GM06990 (cell line): ENCODE results near the gene CFAP97D2.
A peak's percentile ranks its signal among the peaks of the same experiment; 100 is the strongest.

Experiments
- DNase-seq: peaks from one replicate; pipeline ENCODE4 v3.0.0-alpha.2; 2011; ENCODE audit not compliant: insufficient read length; ENCODE audit errors: extremely low read depth
- H3K27me3 ChIP-seq: replicated peaks from 2 replicates; pipeline ENCODE4 v1.6.0; 2011; ENCODE audit warnings: low read length; ENCODE audit not compliant: control insufficient read depth, insufficient read depth
- H3K36me3 ChIP-seq: 2 replicates; pipeline ENCODE4 v1.5.1; 2011; ENCODE audit warnings: low read length; ENCODE audit not compliant: control insufficient read depth, insufficient read depth
- H3K4me3 ChIP-seq: replicated peaks from 2 replicates; pipeline ENCODE4 v1.5.1; 2011; ENCODE audit warnings: low read depth, mild to moderate bottlenecking, control low read depth, low read length
- TF ChIP-seq, protein P1 (sequence below): IDR thresholded peaks from 2 replicates; pipeline ENCODE4 v1.5.1; 2011; ENCODE audit warnings: low read length, control low read depth, mild to moderate bottlenecking, inconsistent platforms; ENCODE audit not compliant: insufficient read depth, poor library complexity, severe bottlenecking

The CFAP97D2 gene

GRCh38 chr13:114142640-114143490, 36.2 kb upstream of the CFAP97D2 start:
- DNase-seq: peak; percentile 39
- no peaks in the 10 kb centered on the region for H3K36me3 ChIP-seq
- H3K4me3 ChIP-seq: no peak overlapping the region
- TF ChIP-seq, protein P1, sequence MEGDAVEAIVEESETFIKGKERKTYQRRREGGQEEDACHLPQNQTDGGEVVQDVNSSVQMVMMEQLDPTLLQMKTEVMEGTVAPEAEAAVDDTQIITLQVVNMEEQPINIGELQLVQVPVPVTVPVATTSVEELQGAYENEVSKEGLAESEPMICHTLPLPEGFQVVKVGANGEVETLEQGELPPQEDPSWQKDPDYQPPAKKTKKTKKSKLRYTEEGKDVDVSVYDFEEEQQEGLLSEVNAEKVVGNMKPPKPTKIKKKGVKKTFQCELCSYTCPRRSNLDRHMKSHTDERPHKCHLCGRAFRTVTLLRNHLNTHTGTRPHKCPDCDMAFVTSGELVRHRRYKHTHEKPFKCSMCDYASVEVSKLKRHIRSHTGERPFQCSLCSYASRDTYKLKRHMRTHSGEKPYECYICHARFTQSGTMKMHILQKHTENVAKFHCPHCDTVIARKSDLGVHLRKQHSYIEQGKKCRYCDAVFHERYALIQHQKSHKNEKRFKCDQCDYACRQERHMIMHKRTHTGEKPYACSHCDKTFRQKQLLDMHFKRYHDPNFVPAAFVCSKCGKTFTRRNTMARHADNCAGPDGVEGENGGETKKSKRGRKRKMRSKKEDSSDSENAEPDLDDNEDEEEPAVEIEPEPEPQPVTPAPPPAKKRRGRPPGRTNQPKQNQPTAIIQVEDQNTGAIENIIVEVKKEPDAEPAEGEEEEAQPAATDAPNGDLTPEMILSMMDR: no peak
- no peaks in the 10 kb centered on the region for H3K27me3 ChIP-seq

DNA sequence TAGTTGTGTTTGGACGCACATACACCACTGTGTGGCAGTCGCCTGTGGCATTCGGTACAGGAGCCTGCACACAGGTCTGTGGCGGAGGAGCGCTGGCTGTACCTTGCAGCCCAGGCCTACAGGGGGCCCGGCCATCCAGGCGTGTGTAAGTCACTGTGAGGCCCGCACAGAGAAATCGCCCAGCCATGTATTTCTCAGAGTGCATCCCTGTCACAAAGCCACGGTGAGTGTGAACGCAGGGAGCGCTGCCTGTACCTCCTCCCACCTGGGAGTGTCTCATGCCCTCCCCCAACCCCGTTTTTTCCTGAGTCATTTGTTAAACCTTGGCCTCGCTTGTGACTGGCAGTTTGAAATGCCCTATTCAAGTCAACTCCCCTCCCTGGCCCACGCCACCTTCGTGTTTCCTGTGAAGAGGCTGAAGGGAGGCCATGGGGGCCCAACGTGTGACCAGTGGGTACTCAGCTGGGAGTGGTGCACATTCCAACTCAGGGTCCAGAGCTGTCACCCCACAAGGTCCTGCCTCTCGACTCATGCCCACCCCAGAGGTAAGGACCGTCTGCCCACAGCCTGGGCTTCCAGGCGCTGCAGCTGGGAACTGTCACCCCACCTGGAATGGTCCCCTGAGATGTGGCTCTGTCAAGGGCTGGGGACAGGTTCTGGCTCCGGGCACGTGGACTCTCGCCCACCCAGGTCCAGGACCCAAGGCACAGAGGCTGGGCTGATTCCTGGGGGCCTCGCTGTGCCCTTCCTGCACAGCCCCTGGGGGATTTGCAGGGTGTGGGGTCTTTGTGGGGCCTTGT, 35.1 kb upstream of the CFAP97D2 start:
- Histone ChIP-seq H3K4me3 (no peak overlapping the region), H3K36me3 (no peaks in the 10 kb centered on the region), H3K27me3 (no peaks in the 10 kb centered on the region)
- TF ChIP-seq, protein P1: peak; percentile 66
- peak; percentile 54 for DNase-seq

DNA sequence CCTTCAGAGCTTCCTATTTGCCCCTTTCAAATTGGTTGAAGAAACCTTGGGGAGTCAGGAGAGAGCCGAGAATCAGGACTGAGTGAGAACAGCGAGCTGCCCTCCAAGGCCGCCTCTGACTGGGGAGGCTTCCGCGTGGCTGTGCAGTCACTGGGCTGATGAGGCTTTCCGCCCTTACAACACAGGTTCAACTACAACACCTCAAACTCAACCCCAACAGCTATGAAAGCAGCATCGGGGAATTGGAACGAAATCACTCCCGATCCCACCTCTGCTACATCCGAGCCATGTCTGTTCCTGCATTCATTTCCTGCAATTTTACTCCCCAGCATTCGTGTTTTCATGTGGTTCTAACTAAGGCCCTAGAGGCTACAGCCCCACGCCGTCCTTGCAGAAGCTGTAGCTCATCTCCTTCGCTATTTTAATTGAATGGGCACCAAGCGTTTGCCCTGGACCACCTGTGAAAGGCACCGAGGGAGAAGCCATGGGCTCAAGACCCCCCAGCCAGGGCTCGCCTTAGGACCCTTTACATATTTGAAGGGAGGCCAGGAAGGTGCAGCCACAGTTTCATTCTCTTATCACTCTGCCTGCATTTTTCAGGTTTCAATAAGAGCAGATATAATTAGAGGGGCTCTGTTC, 34.3 kb upstream of the CFAP97D2 start:
- H3K27me3 ChIP-seq: no peaks in the 10 kb centered on the region
- H3K4me3 ChIP-seq: no peak overlapping the region
- TF ChIP-seq, protein P1: no peak
- DNase-seq: no peak
- H3K36me3 ChIP-seq: no peaks in the 10 kb centered on the region

DNA sequence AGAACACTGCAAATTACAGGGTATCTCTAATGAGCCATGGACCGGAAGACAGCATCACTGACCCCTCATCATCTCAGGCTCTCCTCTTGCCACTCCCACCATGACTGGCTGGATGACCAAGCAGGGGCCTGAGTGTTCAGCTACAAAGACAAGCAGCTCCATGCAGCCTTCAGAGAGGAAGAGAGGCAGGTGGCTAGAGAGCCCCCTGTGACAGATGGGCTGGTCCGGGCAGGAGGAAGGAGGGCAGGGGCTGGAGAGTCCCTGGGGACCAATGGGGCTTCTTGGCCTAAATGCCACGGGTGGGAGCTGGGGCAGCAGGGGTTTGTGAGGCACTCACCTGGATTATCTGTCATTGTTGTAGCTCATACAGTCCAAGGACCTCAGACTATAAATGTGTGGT, 33.8 kb upstream of the CFAP97D2 start:
- DNase-seq: no peak
- Histone ChIP-seq H3K36me3 (no peaks in the 10 kb centered on the region), H3K27me3 (no peaks in the 10 kb centered on the region), H3K4me3 (no peak overlapping the region)
- TF ChIP-seq, protein P1: no peak

GRCh38 chr13:114145722-114146121, 33.3 kb upstream of the CFAP97D2 start:
- no peaks in the 10 kb centered on the region for H3K27me3 ChIP-seq
- DNase-seq: no peak
- H3K36me3 ChIP-seq: no peaks in the 10 kb centered on the region
- TF ChIP-seq, protein P1: no peak
- H3K4me3 ChIP-seq: no peak overlapping the region
